Caco-2 (cell line): Measurements from ENCODE around the gene H2BK1. TPM values are rescaled to one million over a fixed set of nuclear protein-coding genes. Genes with fewer than 3 reads are reported as not detected.

Source experiments
- BruUV-seq: library from RNA; stranded (reverse); fragments of 400-500 nt; replicated peaks from 2 replicates; lab custom pipeline; 2021; lab: Mats Ljungman, UMichigan
- CTCF ChIA-PET: fragments of 300-600 bp; sonication (Branson Sonifier 250); formaldehyde crosslinking; loops from one replicate; lab custom pipeline; 2022; ENCODE audit warnings: antibody characterized with exemption; lab: Charles Lee
- POLR2A ChIA-PET: fragments of 300-600 bp; sonication (Branson Sonifier 250); formaldehyde crosslinking; loops from one replicate; lab custom pipeline; 2022; ENCODE audit warnings: antibody characterized with exemption; lab: Charles Lee
- DNase-seq, 2 experiments: peaks; one replicate each; pipeline versions ENCODE4 v3.0.0 to v3.0.0-alpha.2; 2020 to 2022
- H3K27me3 ChIP-seq: replicated peaks from 2 replicates; pipeline ENCODE4 v1.6.0; 2011; ENCODE audit warnings: low read length; ENCODE audit not compliant: control insufficient read depth, insufficient read depth
- H3K36me3 ChIP-seq: 2 replicates; pipeline ENCODE4 v1.5.1; 2011; ENCODE audit warnings: low read length; ENCODE audit not compliant: control insufficient read depth, insufficient read depth
- H3K4me1 ChIP-seq: fragments of 250-450 bp; sonication (Bioruptor Pico); 2 replicates; pipeline ENCODE4 v1.5.1; 2020; ENCODE audit warnings: mild to moderate bottlenecking
- H3K4me3 ChIP-seq: 2 replicates; pipeline ENCODE4 v1.5.1; 2011; ENCODE audit warnings: low read depth, mild to moderate bottlenecking, control low read depth, low read length
- H3K9me3 ChIP-seq: fragments of 250-450 bp; sonication (Bioruptor Pico); 2 replicates; pipeline ENCODE4 v1.5.1; 2020; ENCODE audit warnings: mild to moderate bottlenecking, moderate library complexity
- H3K27ac Mint-ChIP-seq: one replicate; pipeline ENCODE4 v1.8.0; 2022; ENCODE audit warnings: mixed read lengths; ENCODE audit not compliant: unreplicated experiment
- H3K27me3 Mint-ChIP-seq: one replicate; pipeline ENCODE4 v1.8.0; 2022; ENCODE audit warnings: mixed read lengths; ENCODE audit not compliant: insufficient read depth, unreplicated experiment
- H3K36me3 Mint-ChIP-seq: one replicate; pipeline ENCODE4 v1.8.0; 2022; ENCODE audit warnings: mild to moderate bottlenecking, mixed read lengths; ENCODE audit not compliant: insufficient read depth, unreplicated experiment
- H3K4me1 Mint-ChIP-seq: one replicate; pipeline ENCODE4 v1.8.0; 2022; ENCODE audit warnings: low read depth, mixed read lengths; ENCODE audit not compliant: unreplicated experiment
- H3K4me3 Mint-ChIP-seq: one replicate; pipeline ENCODE4 v1.8.0; 2022; ENCODE audit warnings: mild to moderate bottlenecking, moderate library complexity, mixed read lengths; ENCODE audit not compliant: unreplicated experiment
- H3K9me3 Mint-ChIP-seq: one replicate; pipeline ENCODE4 v1.8.0; 2022; ENCODE audit warnings: mixed read lengths; ENCODE audit not compliant: unreplicated experiment
- intact Hi-C: fragments of 100-400 bp; cut with micrococcal nuclease; formaldehyde crosslinking; loops from one replicate; pipeline ENCODE4 v1.10.0; 2022; ENCODE audit not compliant: unreplicated experiment
- total RNA-seq: library from RNA; stranded (reverse); gene quantifications from 2 replicates; pipeline ENCODE4 v1.2.3, GENCODE V29; 2022
- TF ChIP-seq, protein P1 (sequence below), 2 experiments: fragments of 200-600 bp in 1 of 2; IDR thresholded peaks; 1 replicate in 1 of 2; 2 replicates in 1 of 2; pipeline versions ENCODE4 v1.5.1 to v1.8.0; 2011 to 2022; ENCODE audit warnings: antibody characterized with exemption in 1 of 2, control low read depth in 1 of 2, inconsistent platforms in 1 of 2, low read depth in 1 of 2, low read length in 1 of 2, mild to moderate bottlenecking in 1 of 2, moderate library complexity in 1 of 2; ENCODE audit not compliant: insufficient read depth in 1 of 2, severe bottlenecking in 1 of 2, unreplicated experiment in 1 of 2

Gene H2BK1
- total RNA-seq, 1 experiment from 2014 or later: not detected

DNA sequence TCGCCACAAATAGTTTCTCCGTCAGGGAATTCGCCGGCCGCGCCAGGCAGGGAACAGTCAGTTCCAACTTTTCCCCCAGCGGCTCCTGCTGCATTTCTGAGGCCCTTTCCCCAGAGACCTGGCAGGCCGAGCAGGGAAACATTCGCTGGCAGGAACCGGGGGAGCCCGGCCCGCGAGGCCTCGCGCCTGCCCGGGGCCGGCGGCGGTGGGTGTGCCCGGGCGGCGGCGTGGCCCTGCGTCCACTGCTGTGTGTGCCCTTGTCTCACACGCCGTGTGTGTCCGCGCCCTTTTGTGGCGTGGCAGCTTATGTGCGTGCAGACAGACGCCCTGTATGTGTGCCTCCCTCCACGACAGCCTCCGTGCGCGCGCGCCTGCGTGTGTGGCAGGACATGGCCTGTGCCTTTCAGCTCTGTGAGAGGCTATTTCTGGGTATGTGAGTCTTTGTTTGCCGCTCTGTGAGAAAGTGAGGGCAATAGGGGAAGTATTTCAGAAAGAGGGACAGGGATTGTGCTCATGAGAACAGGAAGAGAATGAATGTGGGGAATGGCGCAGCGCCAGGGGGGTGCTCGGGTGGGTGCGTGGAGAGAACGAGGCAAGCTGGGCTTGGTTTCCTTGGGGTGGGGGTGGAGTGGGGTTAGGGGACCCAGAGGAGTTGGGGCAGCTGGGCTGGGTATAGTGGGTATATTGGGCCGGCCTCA, 38.9 kb upstream of the H2BK1 start:
- H3K27ac Mint-ChIP-seq: peak overlapping the region; percentile 54
- no peak for DNase-seq
- TF ChIP-seq, protein P1, sequence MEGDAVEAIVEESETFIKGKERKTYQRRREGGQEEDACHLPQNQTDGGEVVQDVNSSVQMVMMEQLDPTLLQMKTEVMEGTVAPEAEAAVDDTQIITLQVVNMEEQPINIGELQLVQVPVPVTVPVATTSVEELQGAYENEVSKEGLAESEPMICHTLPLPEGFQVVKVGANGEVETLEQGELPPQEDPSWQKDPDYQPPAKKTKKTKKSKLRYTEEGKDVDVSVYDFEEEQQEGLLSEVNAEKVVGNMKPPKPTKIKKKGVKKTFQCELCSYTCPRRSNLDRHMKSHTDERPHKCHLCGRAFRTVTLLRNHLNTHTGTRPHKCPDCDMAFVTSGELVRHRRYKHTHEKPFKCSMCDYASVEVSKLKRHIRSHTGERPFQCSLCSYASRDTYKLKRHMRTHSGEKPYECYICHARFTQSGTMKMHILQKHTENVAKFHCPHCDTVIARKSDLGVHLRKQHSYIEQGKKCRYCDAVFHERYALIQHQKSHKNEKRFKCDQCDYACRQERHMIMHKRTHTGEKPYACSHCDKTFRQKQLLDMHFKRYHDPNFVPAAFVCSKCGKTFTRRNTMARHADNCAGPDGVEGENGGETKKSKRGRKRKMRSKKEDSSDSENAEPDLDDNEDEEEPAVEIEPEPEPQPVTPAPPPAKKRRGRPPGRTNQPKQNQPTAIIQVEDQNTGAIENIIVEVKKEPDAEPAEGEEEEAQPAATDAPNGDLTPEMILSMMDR (IDR thresholded peaks at IDR 0.05; ENCODE audit: insufficient read depth in 1 of 2, low read depth in 1 of 2, low read length in 1 of 2, severe bottlenecking in 1 of 2, unreplicated experiment in 1 of 2): no peak
- Histone ChIP-seq H3K4me1 (peaks cover 27% of the 10 kb centered on the region), H3K9me3 (no peaks in the 10 kb centered on the region), H3K4me3 (peak overlapping the region; percentile 66), H3K36me3 (no peaks in the 10 kb centered on the region), H3K27me3 (no peaks in the 10 kb centered on the region)
- peaks cover 11% of the 10 kb centered on the region for H3K36me3 Mint-ChIP-seq
- BruUV-seq: no TSS peak
- ChIA-PET POLR2A (no interaction called here), CTCF (interaction anchor here (0.7 kb wide), 1 partner anchor 66 kb away, joined by 5 read pairs; no protein-coding TSS in a partner anchor)
- no peaks in the 10 kb centered on the region for H3K9me3 Mint-ChIP-seq
- intact Hi-C loops: loop anchor here (2.0 kb wide), 1 partner anchor 76 kb away; no protein-coding TSS in a partner anchor
- H3K27me3 Mint-ChIP-seq: no peaks in the 10 kb centered on the region
- peak overlapping the region; percentile 80 for H3K4me3 Mint-ChIP-seq
- H3K4me1 Mint-ChIP-seq: peaks cover 26% of the 10 kb centered on the region

DNA sequence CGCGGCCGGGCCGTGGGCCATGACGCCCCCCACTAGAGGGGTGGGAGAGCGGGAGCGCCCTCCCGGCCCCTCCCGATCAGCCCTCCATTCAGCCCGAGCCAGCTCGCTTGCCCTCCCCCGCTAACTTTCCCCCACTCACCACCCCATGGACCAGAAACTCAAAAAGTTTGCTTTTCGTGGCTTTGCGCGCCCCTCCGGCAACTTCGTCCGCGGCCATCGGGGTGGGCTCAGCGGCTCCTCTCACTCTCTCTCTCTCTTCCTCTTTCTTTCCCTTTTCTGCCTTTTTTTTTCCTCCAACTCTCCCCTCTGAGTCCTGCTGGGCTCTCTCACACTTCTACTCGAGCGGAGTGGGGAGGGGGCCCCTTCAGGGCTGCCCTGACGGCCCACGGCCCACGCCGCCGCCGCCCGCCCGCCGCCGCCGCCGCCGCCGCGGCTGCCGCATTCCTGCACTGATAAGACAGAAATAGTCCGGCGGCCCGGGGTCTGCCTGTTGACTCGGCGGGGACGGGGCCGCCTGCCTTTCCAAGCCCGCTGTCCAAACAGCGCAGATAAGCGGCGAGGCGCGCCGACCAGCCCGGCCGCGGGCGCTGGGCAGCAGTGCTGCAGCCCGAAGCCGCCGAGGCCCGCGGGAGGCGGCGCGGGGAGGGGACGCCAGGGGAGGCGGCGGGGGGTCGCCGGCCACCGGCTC, 38.2 kb upstream of the H2BK1 start, which contains the start of gene SMARCD3:
Gene SMARCD3 (minus strand): TSS at position 349 of the 688 bp plus-strand sequence. CDS start 132 bp downstream, at position 217.
- Histone ChIP-seq H3K4me3 (peak within 1 kb of the TSS; percentile 66), H3K36me3 (no peaks in the 10 kb centered on the region), H3K4me1 (peaks cover 27% of the 10 kb centered on the region), H3K9me3 (no peaks in the 10 kb centered on the region), H3K27me3 (no peaks in the 10 kb centered on the region)
- DNase-seq: peak; percentile 89 to 90
- Mint-ChIP-seq H3K4me1 (peaks cover 26% of the 10 kb centered on the region), H3K27ac (peak within 1 kb of the TSS; percentile 54), H3K27me3 (no peaks in the 10 kb centered on the region), H3K36me3 (peaks cover 17% of the 10 kb centered on the region), H3K9me3 (no peaks in the 10 kb centered on the region), H3K4me3 (peak within 1 kb of the TSS; percentile 80)
- TF ChIP-seq, protein P1 (IDR thresholded peaks at IDR 0.05; ENCODE audit: insufficient read depth in 1 of 2, low read depth in 1 of 2, low read length in 1 of 2, severe bottlenecking in 1 of 2, unreplicated experiment in 1 of 2): no peak
- ChIA-PET POLR2A (no interaction called here), CTCF (interaction anchor here (0.6 to 1.6 kb wide), 3 partner anchors 21 to 1100 kb away, joined by 4 to 6 read pairs (median 5); partner anchors contain the start of gene ABCF2)
- intact Hi-C loops: loop anchor here (1.0 to 2.0 kb wide), 3 partner anchors 21 to 76 kb away; partner anchors contain the start of gene ABCF2
- BruUV-seq: no TSS peak
